GM21717 (cell line): ENCODE results near the gene TARDBP.
"Not testable (repeated sequence)": the region's sequence is repeated elsewhere in the genome, so short reads cannot be mapped to it uniquely, and the experiment has no call there.

Experiments
- ATAC-seq: cut with Tn5 transposase; IDR thresholded peaks from one replicate; pipeline ENCODE4 v1.9.1; 2021; ENCODE audit warnings: mild to moderate bottlenecking, moderate library complexity; ENCODE audit not compliant: unreplicated experiment

The TARDBP gene

GRCh38 chr1:11012260-11013159 lies at the start of gene TARDBP:
TSS of gene TARDBP (plus strand) at chr1:11012654. CDS start at chr1:11013728, 1,074 bp downstream.
- ATAC-seq, result peak; percentile 88

- peak; percentile 38 for ATAC-seq
Measured at GRCh38 chr1:10965546-10966226, 46.8 kb upstream of the TARDBP start.

- ATAC-seq, result no peak
Measured at GRCh38 chr1:10967090-10967489, 45.4 kb upstream of the TARDBP start.

GRCh38 chr1:10968411-10968826 lies 44.0 kb upstream of the TARDBP start:
- ATAC-seq, result no peak

- ATAC-seq, result no peak
Measured at GRCh38 chr1:10969267-10969970, 43.0 kb upstream of the TARDBP start.

GRCh38 chr1:10969971-10970332 lies 42.5 kb upstream of the TARDBP start:
- no peak for ATAC-seq

- no peak for ATAC-seq
Measured at GRCh38 chr1:10973552-10973951, 38.9 kb upstream of the TARDBP start.

GRCh38 chr1:10973956-10974881 lies 38.2 kb upstream of the TARDBP start:
- ATAC-seq, result no peak

GRCh38 chr1:10975567-10976326 lies 36.7 kb upstream of the TARDBP start:
- ATAC-seq, result no peak

- ATAC-seq, result no peak
Measured at GRCh38 chr1:10978719-10979118, 33.7 kb upstream of the TARDBP start.

GRCh38 chr1:10979483-10979920 lies 33.0 kb upstream of the TARDBP start:
- ATAC-seq, result no peak

GRCh38 chr1:10980094-10980577 lies 32.3 kb upstream of the TARDBP start:
- no peak for ATAC-seq

- ATAC-seq, result no peak
Measured at GRCh38 chr1:10980841-10981727, 31.4 kb upstream of the TARDBP start.

GRCh38 chr1:10986525-10986890 lies 25.9 kb upstream of the TARDBP start:
- ATAC-seq, result peak; percentile 26

GRCh38 chr1:10987840-10988417 lies 24.5 kb upstream of the TARDBP start:
- ATAC-seq, result no peak

- no peak for ATAC-seq
Measured at GRCh38 chr1:10989095-10989494, 23.4 kb upstream of the TARDBP start.

- ATAC-seq, result not testable (repeated sequence)
Measured at GRCh38 chr1:10989920-10990516, 22.4 kb upstream of the TARDBP start.

- no peak for ATAC-seq
Measured at GRCh38 chr1:10990828-10991227, 21.6 kb upstream of the TARDBP start.
